H9 (cell line): ENCODE results near the gene DPH7. TPM values are rescaled to one million over a fixed set of nuclear protein-coding genes. Genes with fewer than 3 reads are reported as not detected.

Experiments used
- DNase-seq: peaks from one replicate; pipeline ENCODE4 v3.0.0-alpha.2; 2017
- H2AFZ ChIP-seq: one replicate; pipeline ENCODE4 v1.6.1; 2013; ENCODE audit warnings: mild to moderate bottlenecking, low read length, control low read depth, moderate library complexity
- H2AK5ac ChIP-seq: 2 replicates; pipeline ENCODE4 v1.6.1; 2013; ENCODE audit warnings: low read length, control low read depth, mixed read lengths; ENCODE audit not compliant: insufficient read length
- H2BK120ac ChIP-seq: one replicate; pipeline ENCODE4 v1.6.1; 2013; ENCODE audit warnings: low read depth, mild to moderate bottlenecking, low read length, control low read depth, inconsistent platforms; ENCODE audit not compliant: poor library complexity, severe bottlenecking
- H2BK12ac ChIP-seq: 2 replicates; pipeline ENCODE4 v1.6.1; 2013; ENCODE audit warnings: low read length, control low read depth, mixed read lengths, low read depth; ENCODE audit not compliant: insufficient read length
- H2BK15ac ChIP-seq: 2 replicates; pipeline ENCODE4 v1.6.1; 2013; ENCODE audit warnings: low read depth, low read length, control low read depth
- H2BK20ac ChIP-seq: one replicate; pipeline ENCODE4 v1.6.1; 2013; ENCODE audit warnings: low read depth, mild to moderate bottlenecking, low read length, control low read depth, inconsistent platforms; ENCODE audit not compliant: poor library complexity, severe bottlenecking
- H2BK5ac ChIP-seq: 2 replicates; pipeline ENCODE4 v1.6.1; 2013; ENCODE audit warnings: low read length, control low read depth, mixed read lengths; ENCODE audit not compliant: insufficient read length
- H3K14ac ChIP-seq: 2 replicates; pipeline ENCODE4 v1.6.1; 2013; ENCODE audit warnings: low read length, control low read depth; ENCODE audit not compliant: insufficient read depth
- H3K18ac ChIP-seq: 2 replicates; pipeline ENCODE4 v1.6.1; 2013; ENCODE audit warnings: low read depth, mild to moderate bottlenecking, mixed read lengths, low read length, control low read depth; ENCODE audit not compliant: insufficient read length
- H3K23ac ChIP-seq: 2 replicates; pipeline ENCODE4 v1.6.1; 2013; ENCODE audit warnings: low read length, control low read depth, mixed read lengths, low read depth; ENCODE audit not compliant: insufficient read length
- H3K23me2 ChIP-seq: 2 replicates; pipeline ENCODE4 v1.6.1; 2013; ENCODE audit warnings: low read depth, mild to moderate bottlenecking, mixed read lengths, low read length, control low read depth; ENCODE audit not compliant: insufficient read length, poor library complexity, severe bottlenecking
- H3K27ac ChIP-seq: 2 replicates; pipeline ENCODE4 v1.5.1; 2013; ENCODE audit warnings: low read length, control low read depth, mixed read lengths, low read depth; ENCODE audit not compliant: insufficient read length
- H3K27me3 ChIP-seq: 2 replicates; pipeline ENCODE4 v1.6.1; 2013; ENCODE audit warnings: low read length, control low read depth, inconsistent platforms; ENCODE audit not compliant: insufficient read depth
- H3K4ac ChIP-seq: 2 replicates; pipeline ENCODE4 v1.6.1; 2013; ENCODE audit warnings: low read depth, mild to moderate bottlenecking, control low read depth, inconsistent platforms, low read length, moderate library complexity
- H3K4me1 ChIP-seq: 2 replicates; pipeline ENCODE4 v1.6.1; 2013; ENCODE audit warnings: low read length, control low read depth, inconsistent platforms; ENCODE audit not compliant: insufficient read depth
- H3K4me2 ChIP-seq: 2 replicates; pipeline ENCODE4 v1.6.1; 2013; ENCODE audit warnings: low read length, control low read depth, mixed read lengths; ENCODE audit not compliant: insufficient read length, insufficient read depth
- H3K56ac ChIP-seq: 2 replicates; pipeline ENCODE4 v1.6.1; 2013; ENCODE audit warnings: low read depth, mild to moderate bottlenecking, mixed read lengths, low read length, control low read depth; ENCODE audit not compliant: insufficient read length
- H3K79me1 ChIP-seq: 2 replicates; pipeline ENCODE4 v1.6.1; 2013; ENCODE audit warnings: low read depth, mild to moderate bottlenecking, moderate library complexity, low read length, control low read depth, inconsistent platforms; ENCODE audit not compliant: insufficient read depth, poor library complexity, severe bottlenecking
- H3K79me2 ChIP-seq: 2 replicates; pipeline ENCODE4 v1.6.1; 2013; ENCODE audit warnings: low read length, control low read depth, inconsistent platforms; ENCODE audit not compliant: insufficient read depth
- H3K9ac ChIP-seq: 2 replicates; pipeline ENCODE4 v1.6.1; 2013; ENCODE audit warnings: low read length, control low read depth, mixed read lengths; ENCODE audit not compliant: insufficient read length; ENCODE audit errors: extremely low read depth
- H3K9me3 ChIP-seq: one replicate; pipeline ENCODE4 v1.6.1; 2013; ENCODE audit warnings: low read depth, low read length, inconsistent platforms; ENCODE audit not compliant: control insufficient read depth
- H3T11ph ChIP-seq: one replicate; pipeline ENCODE4 v1.6.1; 2013; ENCODE audit warnings: mild to moderate bottlenecking, low read length, control low read depth, inconsistent platforms
- H4K20me1 ChIP-seq: one replicate; pipeline ENCODE4 v1.6.1; 2013; ENCODE audit not compliant: control insufficient read depth, insufficient read length, insufficient read depth
- H4K5ac ChIP-seq: 2 replicates; pipeline ENCODE4 v1.6.1; 2013; ENCODE audit warnings: low read depth, mild to moderate bottlenecking, mixed read lengths, low read length, control low read depth; ENCODE audit not compliant: insufficient read length
- H4K8ac ChIP-seq: replicated peaks from 2 replicates; pipeline ENCODE4 v1.6.1; 2013; ENCODE audit warnings: low read length, control low read depth, mixed read lengths, low read depth; ENCODE audit not compliant: insufficient read length
- H4K91ac ChIP-seq: 2 replicates; pipeline ENCODE4 v1.6.1; 2013; ENCODE audit warnings: low read depth, mild to moderate bottlenecking, moderate library complexity, mixed read lengths, low read length, control low read depth; ENCODE audit not compliant: insufficient read length
- H3K27ac Mint-ChIP-seq, 3 experiments: 2 replicates in 2 of 3; 3 replicates in 1 of 3; pipeline ENCODE4 v1.8.0; 2020 to 2021; ENCODE audit warnings: mixed read lengths in 3 of 3, mild to moderate bottlenecking in 1 of 3, moderate library complexity in 1 of 3
- H3K27me3 Mint-ChIP-seq: 2 replicates; pipeline ENCODE4 v1.8.0; 2021; ENCODE audit warnings: low read depth, mild to moderate bottlenecking, moderate library complexity, mixed read lengths
- H3K36me3 Mint-ChIP-seq, 3 experiments: 2 replicates in 2 of 3; 3 replicates in 1 of 3; pipeline ENCODE4 v1.8.0; 2020 to 2021; ENCODE audit warnings: low read depth in 3 of 3, mixed read lengths in 3 of 3; ENCODE audit not compliant: insufficient read depth in 1 of 3
- H3K4me1 Mint-ChIP-seq, 2 experiments: 2 replicates each; pipeline ENCODE4 v1.8.0; 2020; ENCODE audit warnings: mixed read lengths in 2 of 2
- H3K4me3 Mint-ChIP-seq, 2 experiments: 2 replicates in 1 of 2; 3 replicates in 1 of 2; pipeline ENCODE4 v1.8.0; 2020 to 2021; ENCODE audit warnings: mild to moderate bottlenecking in 2 of 2, mixed read lengths in 2 of 2, moderate library complexity in 1 of 2
- H3K9me3 Mint-ChIP-seq, 2 experiments: 2 replicates in 1 of 2; 3 replicates in 1 of 2; pipeline ENCODE4 v1.8.0; 2020; ENCODE audit warnings: mild to moderate bottlenecking in 2 of 2, mixed read lengths in 2 of 2, moderate library complexity in 1 of 2
- WGBS: extraction: QIAGEN DNeasy Blood & Tissue Kit; methylation state at CpG from one replicate; pipeline ENCODE4 v1.1.7; 2013; ENCODE audit warnings: missing lambda C conversion rate, low lambda C conversion rate, mixed read lengths; ENCODE audit not compliant: insufficient read length; ENCODE audit errors: extremely low coverage; 5-methylcytosine and 5-hydroxymethylcytosine counted together
- total RNA-seq: library from RNA; stranded (reverse); gene quantifications from 2 replicates; pipeline ENCODE4 v1.2.1, GENCODE V29; 2021
- TF ChIP-seq, protein P1 (sequence below): fragments of 200-600 bp; sonication (generic); conservative IDR thresholded peaks from 3 replicates; pipeline ENCODE4 v1.8.0; 2021; ENCODE audit warnings: antibody characterized with exemption, mild to moderate bottlenecking

DPH7 gene
- total RNA-seq, 1 experiment from 2014 or later = 51.3 TPM

DNA sequence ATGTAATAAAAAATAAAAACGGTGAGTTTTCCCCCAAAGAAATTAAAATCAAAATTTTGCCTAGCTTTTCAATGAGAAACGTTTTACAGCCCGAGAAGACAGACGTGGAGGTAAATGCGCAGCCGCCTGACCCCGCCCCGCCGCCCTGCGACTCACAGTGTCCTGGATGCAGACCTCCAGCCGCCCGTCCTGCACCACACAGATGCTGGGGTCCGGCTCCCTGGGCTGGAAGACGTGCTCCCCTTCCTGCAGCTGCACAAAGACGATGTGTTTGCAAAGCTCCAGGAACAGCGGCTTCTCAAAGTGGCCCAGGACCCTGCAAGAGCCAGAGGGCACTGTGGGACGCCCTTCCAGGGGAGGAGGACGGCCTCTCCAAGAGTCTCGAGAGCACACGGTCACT is 36.2 kb downstream of the DPH7 start:
- H3T11ph ChIP-seq = no peak overlapping the region
- no peaks in the 10 kb centered on the region for H3K9me3 ChIP-seq
- no peak overlapping the region for H2BK15ac ChIP-seq
- H4K20me1 ChIP-seq = no peaks in the 10 kb centered on the region
- no peak overlapping the region for H3K14ac ChIP-seq
- no peaks in the 10 kb centered on the region for H3K79me2 ChIP-seq
- H3K9me3 Mint-ChIP-seq = peaks cover 18 to 20% of the 10 kb centered on the region in 2 experiments
- peaks cover 10 to 17% (median 16%) of the 10 kb centered on the region in 3 experiments for H3K36me3 Mint-ChIP-seq
- H4K91ac ChIP-seq = no peak overlapping the region
- H3K4me3 Mint-ChIP-seq = no peak overlapping the region
- DNase-seq = no peak
- H3K23ac ChIP-seq = no peak overlapping the region
- H3K4me1 Mint-ChIP-seq = peaks cover 0 to 4% of the 10 kb centered on the region in 2 experiments; a peak in 1 of 4 replicates
- H3K9ac ChIP-seq = no peak overlapping the region
- H3K23me2 ChIP-seq = peaks cover 2% of the 10 kb centered on the region
- no peak overlapping the region for H2BK12ac ChIP-seq
- no peaks in the 10 kb centered on the region for H3K79me1 ChIP-seq
- no CpG with 5 or more reads among the region's 20 CpGs for WGBS
- no peak overlapping the region for H2AFZ ChIP-seq
- H3K4ac ChIP-seq = no peak overlapping the region
- H3K4me2 ChIP-seq = no peak overlapping the region
- H2BK5ac ChIP-seq = no peak overlapping the region
- H3K27me3 ChIP-seq = no peaks in the 10 kb centered on the region
- no peak overlapping the region for H3K27ac ChIP-seq
- no peaks in the 10 kb centered on the region; the same call in 1 of the 2 replicates for H3K27me3 Mint-ChIP-seq
- H3K56ac ChIP-seq = no peak overlapping the region
- no peak overlapping the region for H2AK5ac ChIP-seq
- no peak overlapping the region for H2BK20ac ChIP-seq
- H3K4me1 ChIP-seq = no peaks in the 10 kb centered on the region
- TF ChIP-seq, protein P1, sequence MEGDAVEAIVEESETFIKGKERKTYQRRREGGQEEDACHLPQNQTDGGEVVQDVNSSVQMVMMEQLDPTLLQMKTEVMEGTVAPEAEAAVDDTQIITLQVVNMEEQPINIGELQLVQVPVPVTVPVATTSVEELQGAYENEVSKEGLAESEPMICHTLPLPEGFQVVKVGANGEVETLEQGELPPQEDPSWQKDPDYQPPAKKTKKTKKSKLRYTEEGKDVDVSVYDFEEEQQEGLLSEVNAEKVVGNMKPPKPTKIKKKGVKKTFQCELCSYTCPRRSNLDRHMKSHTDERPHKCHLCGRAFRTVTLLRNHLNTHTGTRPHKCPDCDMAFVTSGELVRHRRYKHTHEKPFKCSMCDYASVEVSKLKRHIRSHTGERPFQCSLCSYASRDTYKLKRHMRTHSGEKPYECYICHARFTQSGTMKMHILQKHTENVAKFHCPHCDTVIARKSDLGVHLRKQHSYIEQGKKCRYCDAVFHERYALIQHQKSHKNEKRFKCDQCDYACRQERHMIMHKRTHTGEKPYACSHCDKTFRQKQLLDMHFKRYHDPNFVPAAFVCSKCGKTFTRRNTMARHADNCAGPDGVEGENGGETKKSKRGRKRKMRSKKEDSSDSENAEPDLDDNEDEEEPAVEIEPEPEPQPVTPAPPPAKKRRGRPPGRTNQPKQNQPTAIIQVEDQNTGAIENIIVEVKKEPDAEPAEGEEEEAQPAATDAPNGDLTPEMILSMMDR = no peak
- no peak overlapping the region for H4K8ac ChIP-seq
- no peak overlapping the region for H3K18ac ChIP-seq
- no peak overlapping the region for H4K5ac ChIP-seq
- no peak overlapping the region for H2BK120ac ChIP-seq
- H3K27ac Mint-ChIP-seq = no peak overlapping the region
